NCI-H526 (cell line): ENCODE data around the gene FAM162A.

ENCODE experiments used
- DNase-seq, 2 experiments: peaks; one replicate each; lab custom pipeline; 2025; lab: John Stamatoyannopoulos, UW

FAM162A gene

GRCh38 chr3:122387709-122388108 is 3.7 kb downstream of the FAM162A start:
- DNase-seq: no peak

GRCh38 chr3:122389197-122389596 is 5.2 kb downstream of the FAM162A start:
- no peak for DNase-seq

GRCh38 chr3:122389892-122390291 is 5.9 kb downstream of the FAM162A start:
- DNase-seq: no peak

- no peak for DNase-seq
Measured at GRCh38 chr3:122390665-122391064, 6.7 kb downstream of the FAM162A start.

- no peak for DNase-seq
Measured at GRCh38 chr3:122391681-122392446, 7.9 kb downstream of the FAM162A start.

- peak; percentile 18 to 63 for DNase-seq
Measured at GRCh38 chr3:122392868-122393844, 9.2 kb downstream of the FAM162A start.

- no peak for DNase-seq
Measured at GRCh38 chr3:122394173-122394572, 10.2 kb downstream of the FAM162A start.

GRCh38 chr3:122395582-122395981 is 11.6 kb downstream of the FAM162A start:
- DNase-seq: no peak

GRCh38 chr3:122396511-122396910 is 12.5 kb downstream of the FAM162A start:
- no peak for DNase-seq

GRCh38 chr3:122397201-122397600 is 13.2 kb downstream of the FAM162A start:
- no peak for DNase-seq

GRCh38 chr3:122398920-122399319 is 14.9 kb downstream of the FAM162A start:
- no peak for DNase-seq

- no peak for DNase-seq
Measured at GRCh38 chr3:122403489-122403888, 19.5 kb downstream of the FAM162A start.

GRCh38 chr3:122405015-122405414 is 21.0 kb downstream of the FAM162A start:
- DNase-seq: no peak

- no peak for DNase-seq
Measured at GRCh38 chr3:122406198-122406597, 22.2 kb downstream of the FAM162A start.

GRCh38 chr3:122407946-122408345 is 24.0 kb downstream of the FAM162A start:
- no peak for DNase-seq

GRCh38 chr3:122409446-122409845 is 25.5 kb downstream of the FAM162A start:
- no peak for DNase-seq

- no peak for DNase-seq
Measured at GRCh38 chr3:122410111-122410510, 26.1 kb downstream of the FAM162A start.

GRCh38 chr3:122410639-122411038 is 26.7 kb downstream of the FAM162A start:
- no peak for DNase-seq

GRCh38 chr3:122414391-122414790 is 30.4 kb downstream of the FAM162A start:
- DNase-seq: no peak

GRCh38 chr3:122415104-122415744 is 31.2 kb downstream of the FAM162A start:
- no peak for DNase-seq

- no peak for DNase-seq
Measured at GRCh38 chr3:122415762-122416654, 32.0 kb downstream of the FAM162A start, which contains the start of gene WDR5B. Gene WDR5B, minus strand, starts transcription at chr3:122416062. Its CDS starts 534 bp downstream, at chr3:122415528.
